ENCODE measurements around the gene IL19. TPM values are rescaled to one million over a fixed set of nuclear protein-coding genes. Genes with fewer than 3 reads are reported as not detected.

Gene IL19
- total RNA-seq, 4 donors from 2014 or later: not detected

DNA sequence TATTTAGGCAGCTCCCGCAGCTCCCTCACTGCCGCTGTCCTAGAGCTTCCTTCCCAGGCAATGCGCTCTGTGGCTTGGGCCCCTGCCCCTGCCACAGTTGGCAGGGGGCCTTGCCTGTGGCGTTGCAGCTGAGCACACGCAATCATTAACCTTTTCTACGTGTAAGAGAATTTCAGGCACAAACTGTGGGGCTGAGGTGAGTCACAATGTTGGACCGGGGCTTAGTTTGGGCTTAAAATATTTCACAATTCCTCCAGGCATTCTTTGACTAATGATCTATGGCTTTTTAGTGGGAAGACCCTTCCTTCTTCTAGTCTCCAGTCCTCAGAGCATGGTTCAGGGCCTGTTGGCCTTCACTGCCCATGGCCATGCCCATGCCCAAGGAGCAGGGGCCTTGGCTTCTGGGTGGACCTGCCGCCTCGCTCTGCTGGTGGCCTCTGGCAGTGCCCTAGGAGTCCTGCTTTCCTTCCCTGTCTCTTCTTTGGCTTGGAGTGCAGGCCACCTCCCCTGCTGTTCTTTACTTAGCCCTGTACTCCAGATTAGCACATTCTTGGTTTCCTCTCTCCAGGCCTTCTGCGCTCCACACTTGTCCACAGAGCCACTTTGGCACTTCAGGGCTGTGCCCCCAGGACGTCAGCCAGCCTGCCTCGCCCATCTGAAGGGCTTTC is 46.6 kb upstream of the IL19 start:
- Histone ChIP-seq H3K27ac (peak overlapping the region; percentile 81 to 95 (median 92)), H3K27me3 (no peaks in the 10 kb centered on the region), H3K4me1 (peaks cover 81 to 85% of the 10 kb centered on the region in 2 donors), H3K9me3 (no peaks in the 10 kb centered on the region), H3K36me3 (peaks cover 0 to under 1% of the 10 kb centered on the region in 2 donors), H3K4me3 (peak overlapping the region in 3 of 4 donors; percentile 6 to 32 (median 15))
- intact Hi-C loops (cut with DNase I; ENCODE audit: low total_unique reads): loop anchor here (1.0 to 5.0 kb wide), 4 partner anchors 23 to 168 kb away; no protein-coding TSS in a partner anchor
- peak in 1 of 2 donors; percentile 47 for TF ChIP-seq POLR2A (IDR thresholded peaks at IDR 0.05)
- TF ChIP-seq, protein P1, sequence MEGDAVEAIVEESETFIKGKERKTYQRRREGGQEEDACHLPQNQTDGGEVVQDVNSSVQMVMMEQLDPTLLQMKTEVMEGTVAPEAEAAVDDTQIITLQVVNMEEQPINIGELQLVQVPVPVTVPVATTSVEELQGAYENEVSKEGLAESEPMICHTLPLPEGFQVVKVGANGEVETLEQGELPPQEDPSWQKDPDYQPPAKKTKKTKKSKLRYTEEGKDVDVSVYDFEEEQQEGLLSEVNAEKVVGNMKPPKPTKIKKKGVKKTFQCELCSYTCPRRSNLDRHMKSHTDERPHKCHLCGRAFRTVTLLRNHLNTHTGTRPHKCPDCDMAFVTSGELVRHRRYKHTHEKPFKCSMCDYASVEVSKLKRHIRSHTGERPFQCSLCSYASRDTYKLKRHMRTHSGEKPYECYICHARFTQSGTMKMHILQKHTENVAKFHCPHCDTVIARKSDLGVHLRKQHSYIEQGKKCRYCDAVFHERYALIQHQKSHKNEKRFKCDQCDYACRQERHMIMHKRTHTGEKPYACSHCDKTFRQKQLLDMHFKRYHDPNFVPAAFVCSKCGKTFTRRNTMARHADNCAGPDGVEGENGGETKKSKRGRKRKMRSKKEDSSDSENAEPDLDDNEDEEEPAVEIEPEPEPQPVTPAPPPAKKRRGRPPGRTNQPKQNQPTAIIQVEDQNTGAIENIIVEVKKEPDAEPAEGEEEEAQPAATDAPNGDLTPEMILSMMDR (IDR thresholded peaks at IDR 0.05 in 4 of 5, conservative IDR thresholded peaks at IDR 0.05 in 1 of 5): peak; percentile 27 to 54 (median 39)
- DNase-seq: peak; percentile 49 to 87
- in situ Hi-C loops (cut with MboI; ENCODE audit: low sequenced_read_pairs in 4 of 4): loop anchor here in 2 of 4 donors (25.0 kb wide), 2 partner anchors 588 to 613 kb away; partner anchors contain the start of gene CD55 (in 1 of the 2)
- peak; percentile 74 to 81 for ATAC-seq

DNA sequence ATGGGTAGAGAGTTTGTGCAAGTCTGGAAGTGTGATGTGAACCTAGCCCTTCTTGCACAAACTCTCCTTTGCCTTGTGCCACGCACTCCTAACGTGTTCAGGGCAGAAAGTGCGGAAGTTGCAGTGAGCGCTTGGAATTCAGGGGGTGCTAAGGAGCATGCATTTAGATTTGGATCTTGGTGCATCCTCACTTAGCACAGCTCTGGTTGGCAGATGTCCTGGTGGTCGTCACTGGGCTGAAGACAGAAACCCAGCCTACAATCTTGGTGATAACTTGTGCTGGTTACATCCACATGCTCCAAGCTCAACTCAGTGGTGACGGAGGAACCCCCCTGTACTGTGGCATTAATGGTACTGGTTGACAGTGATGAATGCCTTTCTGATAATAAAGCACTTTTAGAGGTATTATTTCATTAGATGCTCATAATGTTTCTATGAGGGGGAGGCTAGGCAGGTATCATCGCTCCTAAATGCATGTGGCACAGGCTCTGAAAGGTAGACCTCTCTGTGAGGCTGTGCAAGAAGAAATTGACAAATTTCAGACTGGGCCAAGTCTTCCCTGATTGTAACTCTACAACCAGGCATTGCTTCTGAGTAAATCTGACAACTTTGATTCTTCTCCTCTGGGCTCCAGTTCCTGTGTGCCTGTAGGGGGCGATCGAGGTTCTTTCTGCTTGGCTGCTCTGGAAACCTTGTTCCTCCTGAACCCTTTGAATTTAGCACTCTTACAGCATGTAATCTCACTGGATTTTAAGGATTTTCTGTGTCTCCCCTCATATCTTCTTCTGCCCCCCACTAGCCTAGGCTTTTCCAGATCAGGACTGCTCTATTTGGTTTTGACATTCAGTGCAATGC is 45.2 kb upstream of the IL19 start:
- Histone ChIP-seq H3K4me3 (no peak overlapping the region), H3K4me1 (peaks cover 69 to 75% of the 10 kb centered on the region in 2 donors), H3K9me3 (no peaks in the 10 kb centered on the region), H3K27me3 (no peaks in the 10 kb centered on the region), H3K36me3 (peaks cover 0 to 15% of the 10 kb centered on the region in 2 donors), H3K27ac (peak overlapping the region; percentile 81 to 95 (median 92))
- DNase-seq (no peak), ATAC-seq (no peak)
- intact Hi-C loops (cut with DNase I; ENCODE audit: low total_unique reads) (no loop called here), in situ Hi-C loops (cut with MboI; ENCODE audit: low sequenced_read_pairs in 4 of 4) (loop anchor here in 2 of 4 donors (5.0 kb wide), 1 partner anchor 187 kb away; no protein-coding TSS in a partner anchor)
- TF ChIP-seq POLR2A (IDR thresholded peaks at IDR 0.05): no peak
- TF ChIP-seq, protein P1 (IDR thresholded peaks at IDR 0.05 in 4 of 5, conservative IDR thresholded peaks at IDR 0.05 in 1 of 5): peak in 3 of 5 experiments; percentile 21 to 42 (median 42)

DNA sequence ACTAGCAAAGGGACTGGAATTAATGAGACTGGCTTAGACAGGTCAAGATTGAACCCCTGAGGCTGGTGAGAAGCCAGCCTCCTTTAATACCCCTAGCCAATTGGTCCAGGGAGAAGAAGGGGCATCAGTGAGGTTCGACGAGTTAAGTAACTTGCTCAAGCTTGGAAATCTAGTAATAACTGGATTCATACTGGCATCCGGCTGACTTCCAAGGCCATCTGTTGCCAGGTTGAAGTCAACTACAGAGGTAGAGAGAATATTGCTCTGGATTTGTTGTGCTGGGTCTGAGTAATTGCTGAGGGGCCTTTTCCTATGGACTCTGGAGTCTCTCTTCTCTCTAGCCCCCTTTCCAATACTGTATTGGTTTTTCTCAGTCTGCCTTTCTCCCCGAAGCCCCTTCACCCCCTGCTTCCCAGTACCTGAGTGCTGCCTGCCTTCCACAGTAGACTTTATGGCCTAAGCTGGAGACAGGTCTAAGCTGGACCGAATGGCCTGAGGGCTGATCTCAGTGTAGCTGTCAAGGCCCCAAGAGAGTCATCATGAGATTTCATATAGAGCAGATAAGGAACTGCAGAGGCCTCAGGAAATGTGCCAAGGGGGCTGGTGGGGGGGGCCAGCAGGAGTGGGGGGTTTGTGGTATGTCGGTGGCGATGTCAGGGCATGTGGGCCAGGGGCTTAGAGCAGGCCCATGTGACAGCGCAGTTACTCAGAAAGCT is 42.4 kb upstream of the IL19 start:
- in situ Hi-C loops (cut with MboI; ENCODE audit: low sequenced_read_pairs in 4 of 4) (loop anchor here in 2 of 4 donors (5.0 kb wide), 1 partner anchor 184 kb away; no protein-coding TSS in a partner anchor), intact Hi-C loops (cut with DNase I; ENCODE audit: low total_unique reads) (loop anchor here (2.0 kb wide), 1 partner anchor 93 kb away; the partner anchor contains the start of gene DYRK3)
- H3K4me1 ChIP-seq: peaks cover 45 to 47% of the 10 kb centered on the region in 2 donors
- H3K27me3 ChIP-seq: no peaks in the 10 kb centered on the region
- no peaks in the 10 kb centered on the region for H3K9me3 ChIP-seq
- ATAC-seq: no peak
- H3K36me3 ChIP-seq: peaks cover 3 to 43% of the 10 kb centered on the region in 2 donors
- DNase-seq: no peak
- H3K4me3 ChIP-seq: no peak overlapping the region
- H3K27ac ChIP-seq: peak overlapping the region in 1 of 4 donors; percentile 18
- TF ChIP-seq, protein P1 (IDR thresholded peaks at IDR 0.05 in 4 of 5, conservative IDR thresholded peaks at IDR 0.05 in 1 of 5): no peak
- no peak for TF ChIP-seq POLR2A (IDR thresholded peaks at IDR 0.05)

DNA sequence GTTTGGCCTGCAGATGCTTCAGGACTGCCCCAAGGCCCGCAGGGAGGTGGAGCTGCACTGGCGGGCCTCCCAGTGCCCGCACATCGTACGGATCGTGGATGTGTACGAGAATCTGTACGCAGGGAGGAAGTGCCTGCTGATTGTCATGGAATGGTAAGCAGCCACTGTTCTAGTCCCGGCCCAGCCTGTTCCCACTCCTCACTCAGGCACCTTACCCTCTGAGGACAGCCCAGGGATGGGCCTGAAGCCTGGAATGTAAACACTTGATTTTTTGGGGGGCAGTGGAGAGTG is 41.9 kb upstream of the IL19 start:
- no peaks in the 10 kb centered on the region for H3K27me3 ChIP-seq
- TF ChIP-seq, protein P1 (IDR thresholded peaks at IDR 0.05 in 4 of 5, conservative IDR thresholded peaks at IDR 0.05 in 1 of 5): no peak
- TF ChIP-seq POLR2A (IDR thresholded peaks at IDR 0.05): no peak
- peaks cover 40 to 42% of the 10 kb centered on the region in 2 donors for H3K4me1 ChIP-seq
- intact Hi-C loops (cut with DNase I; ENCODE audit: low total_unique reads) (no loop called here), in situ Hi-C loops (cut with MboI; ENCODE audit: low sequenced_read_pairs in 4 of 4) (loop anchor here in 2 of 4 donors (5.0 kb wide), 1 partner anchor 184 kb away; no protein-coding TSS in a partner anchor)
- no peak for ATAC-seq
- H3K27ac ChIP-seq: no peak overlapping the region
- peaks cover 3 to 48% of the 10 kb centered on the region in 2 donors for H3K36me3 ChIP-seq
- H3K9me3 ChIP-seq: no peaks in the 10 kb centered on the region
- DNase-seq: no peak
- no peak overlapping the region for H3K4me3 ChIP-seq
